AG04449 (cell line): ENCODE data around the gene LAMA3.

Experiments used
- CTCF ChIA-PET: fragments of 350-600 bp; formaldehyde crosslinking; extraction: SDS; loops from one replicate; lab custom pipeline; 2021; ENCODE audit warnings: antibody characterized with exemption; lab: Yijun Ruan, JAX
- POLR2A ChIA-PET: fragments of 400-600, 350-600 bp; formaldehyde crosslinking; extraction: SDS; loops from one replicate; lab custom pipeline; 2020; ENCODE audit warnings: antibody characterized with exemption, inconsistent platforms; lab: Yijun Ruan, JAX
- DNase-seq: peaks from one replicate; pipeline ENCODE4 v3.0.0-alpha.2; 2010; ENCODE audit warnings: low read depth, low spot score
- H3K4me3 ChIP-seq: 2 replicates; pipeline ENCODE4 v1.5.1; 2011; ENCODE audit warnings: low read depth, mild to moderate bottlenecking, control low read depth, low read length
- TF ChIP-seq, protein P1 (sequence below): IDR thresholded peaks from one replicate; pipeline ENCODE4 v1.5.1; 2011; ENCODE audit warnings: mild to moderate bottlenecking, moderate library complexity, low read length, control low read depth, inconsistent platforms; ENCODE audit not compliant: insufficient read depth; ENCODE audit errors: missing control alignments

The LAMA3 gene

DNA sequence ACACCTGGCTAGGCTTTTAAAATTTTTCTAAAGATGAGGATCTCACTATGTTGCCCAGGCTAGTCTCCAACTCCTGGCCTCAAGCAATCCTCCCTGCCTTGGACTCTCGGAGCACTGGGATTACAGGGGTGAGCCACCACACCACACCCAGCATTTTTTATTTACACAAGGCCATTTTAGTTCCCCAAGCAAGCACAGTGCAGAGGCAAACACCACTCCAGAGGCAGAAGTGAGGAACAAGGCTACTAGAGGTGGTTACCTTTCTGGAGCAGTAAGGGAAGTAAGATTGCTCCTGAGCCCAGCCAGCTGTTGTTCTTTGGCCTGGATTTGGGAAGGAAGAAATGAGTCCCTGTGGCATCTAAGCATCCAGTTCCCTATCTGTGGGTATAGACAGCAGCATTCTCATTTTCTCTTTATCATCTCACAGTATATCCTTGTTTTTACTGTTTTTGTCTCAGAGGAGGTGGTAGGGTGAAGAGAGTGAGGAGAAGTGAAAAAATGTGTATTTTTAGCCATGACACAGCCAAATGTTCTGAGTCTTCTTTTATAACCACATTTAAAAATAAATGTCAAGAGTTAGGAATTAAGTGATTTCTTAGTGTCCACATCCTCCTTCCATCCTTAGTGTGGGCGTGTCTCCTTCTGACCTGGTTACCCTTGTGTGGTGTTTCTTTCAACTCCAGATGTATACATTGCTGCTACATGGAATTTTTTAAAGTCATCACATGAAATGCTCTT is 314.8 kb downstream of the LAMA3 start:
- CTCF ChIA-PET = interaction anchor here (1.1 kb wide), 1 partner anchor 116 kb away, joined by 3 read pairs; no protein-coding TSS in a partner anchor
- TF ChIP-seq, protein P1, sequence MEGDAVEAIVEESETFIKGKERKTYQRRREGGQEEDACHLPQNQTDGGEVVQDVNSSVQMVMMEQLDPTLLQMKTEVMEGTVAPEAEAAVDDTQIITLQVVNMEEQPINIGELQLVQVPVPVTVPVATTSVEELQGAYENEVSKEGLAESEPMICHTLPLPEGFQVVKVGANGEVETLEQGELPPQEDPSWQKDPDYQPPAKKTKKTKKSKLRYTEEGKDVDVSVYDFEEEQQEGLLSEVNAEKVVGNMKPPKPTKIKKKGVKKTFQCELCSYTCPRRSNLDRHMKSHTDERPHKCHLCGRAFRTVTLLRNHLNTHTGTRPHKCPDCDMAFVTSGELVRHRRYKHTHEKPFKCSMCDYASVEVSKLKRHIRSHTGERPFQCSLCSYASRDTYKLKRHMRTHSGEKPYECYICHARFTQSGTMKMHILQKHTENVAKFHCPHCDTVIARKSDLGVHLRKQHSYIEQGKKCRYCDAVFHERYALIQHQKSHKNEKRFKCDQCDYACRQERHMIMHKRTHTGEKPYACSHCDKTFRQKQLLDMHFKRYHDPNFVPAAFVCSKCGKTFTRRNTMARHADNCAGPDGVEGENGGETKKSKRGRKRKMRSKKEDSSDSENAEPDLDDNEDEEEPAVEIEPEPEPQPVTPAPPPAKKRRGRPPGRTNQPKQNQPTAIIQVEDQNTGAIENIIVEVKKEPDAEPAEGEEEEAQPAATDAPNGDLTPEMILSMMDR = no peak
- DNase-seq = no peak
- POLR2A ChIA-PET = no interaction called here
- no peak overlapping the region for H3K4me3 ChIP-seq
